ENCODE results near the gene STXBP5. TPM values are rescaled to one million over a fixed set of nuclear protein-coding genes. Genes with fewer than 3 reads are reported as not detected.

STXBP5 gene
- total and polyA plus RNA-seq, 9 donors: 3.3 to 15.4 (median 10.4) TPM

- no peak for DNase-seq
- H3K4me3 ChIP-seq: no peak overlapping the region
- no peak overlapping the region for H3K27ac ChIP-seq
- 96 to 100% (median 98%) methylated on average over 1 of the region's 1 CpG for WGBS, 3 donors
- H3K9me3 ChIP-seq: no peaks in the 10 kb centered on the region
- H3K27me3 ChIP-seq: no peaks in the 10 kb centered on the region
- H3K4me1 ChIP-seq (ENCODE audit: insufficient read depth): no peaks in the 10 kb centered on the region
- H3K36me3 ChIP-seq: no peaks in the 10 kb centered on the region
- intact Hi-C loops (cut with DNase I): no loop called here
- TF ChIP-seq EP300 (IDR thresholded peaks at IDR 0.05): no peak
- TF ChIP-seq CTCF (IDR thresholded peaks at IDR 0.05): no peak
- no peak for TF ChIP-seq POLR2A (IDR thresholded peaks at IDR 0.05)
Measured at GRCh38 chr6:147226877-147227276, 22.7 kb downstream of the STXBP5 start.

GRCh38 chr6:147227770-147228320, 23.6 kb downstream of the STXBP5 start:
- 90 to 95% (median 92%) methylated on average over 1 of the region's 1 CpG for WGBS, 3 donors
- Histone ChIP-seq H3K4me3 (no peak overlapping the region), H3K27ac (no peak overlapping the region), H3K27me3 (no peaks in the 10 kb centered on the region), H3K4me1 (ENCODE audit: insufficient read depth) (no peaks in the 10 kb centered on the region), H3K9me3 (no peaks in the 10 kb centered on the region), H3K36me3 (no peaks in the 10 kb centered on the region)
- intact Hi-C loops (cut with DNase I): no loop called here
- TF ChIP-seq CTCF (IDR thresholded peaks at IDR 0.05) (no peak), EP300 (IDR thresholded peaks at IDR 0.05) (no peak), POLR2A (IDR thresholded peaks at IDR 0.05) (no peak)
- no peak for DNase-seq

GRCh38 chr6:147231589-147231988, 27.4 kb downstream of the STXBP5 start:
- no peak overlapping the region for H3K4me3 ChIP-seq
- H3K27me3 ChIP-seq: no peaks in the 10 kb centered on the region
- intact Hi-C loops (cut with DNase I): no loop called here
- H3K9me3 ChIP-seq: no peaks in the 10 kb centered on the region
- no peaks in the 10 kb centered on the region for H3K4me1 ChIP-seq (ENCODE audit: insufficient read depth)
- 47 to 68% (median 51%) methylated on average over 1 of the region's 1 CpG for WGBS, 3 donors
- no peaks in the 10 kb centered on the region for H3K36me3 ChIP-seq
- H3K27ac ChIP-seq: no peak overlapping the region
- TF ChIP-seq EP300 (IDR thresholded peaks at IDR 0.05) (no peak), POLR2A (IDR thresholded peaks at IDR 0.05) (no peak), CTCF (IDR thresholded peaks at IDR 0.05) (no peak)
- DNase-seq: no peak

GRCh38 chr6:147234685-147235084, 30.5 kb downstream of the STXBP5 start:
- no peak for DNase-seq
- H3K4me3 ChIP-seq: no peak overlapping the region
- intact Hi-C loops (cut with DNase I): no loop called here
- H3K27ac ChIP-seq: no peak overlapping the region
- H3K27me3 ChIP-seq: no peaks in the 10 kb centered on the region
- TF ChIP-seq EP300 (IDR thresholded peaks at IDR 0.05): no peak
- TF ChIP-seq CTCF (IDR thresholded peaks at IDR 0.05): no peak
- no peak for TF ChIP-seq POLR2A (IDR thresholded peaks at IDR 0.05)
- H3K36me3 ChIP-seq: no peaks in the 10 kb centered on the region
- WGBS, 3 donors: 89 to 95% (median 93%) methylated on average over 2 of the region's 2 CpGs
- H3K9me3 ChIP-seq: no peaks in the 10 kb centered on the region
- H3K4me1 ChIP-seq (ENCODE audit: insufficient read depth): no peaks in the 10 kb centered on the region

Measured in ovary (tissue), 9 donors.